Tibial nerve (tissue), 4 donors: ENCODE data around the gene RNF144B. TPM values are rescaled to one million over a fixed set of nuclear protein-coding genes. Genes with fewer than 3 reads are reported as not detected.

Source experiments
- DNase-seq, 2 donors: peaks; one replicate each; pipeline ENCODE4 v3.0.0-alpha.2; 2019; ENCODE audit warnings: low spot score in 2 of 2
- H3K27ac ChIP-seq, 4 donors: fragments of 200-600 bp; sonication (generic) in 3 of 4; one replicate each; pipeline ENCODE4 v1.5.1; 2017 to 2019; ENCODE audit warnings: mild to moderate bottlenecking in 1 of 4
- H3K27me3 ChIP-seq, 2 donors: fragments of 200-600 bp; sonication (generic) in 1 of 2; one replicate each; pipeline versions ENCODE4 v1.5.1 to v1.6.0; 2017 to 2019
- H3K36me3 ChIP-seq, 3 donors: fragments of 200-600 bp; sonication (generic); one replicate each; pipeline ENCODE4 v1.5.1; 2018 to 2019
- H3K4me1 ChIP-seq, 4 donors: fragments of 200-600 bp; sonication (generic) in 3 of 4; one replicate each; pipeline ENCODE4 v1.5.1; 2017 to 2019
- H3K4me3 ChIP-seq, 4 donors: fragments of 200-600 bp; sonication (generic) in 3 of 4; one replicate each; pipeline ENCODE4 v1.5.1; 2017 to 2019; ENCODE audit warnings: mild to moderate bottlenecking in 1 of 4, moderate library complexity in 1 of 4
- H3K9me3 ChIP-seq, 4 donors: fragments of 200-600 bp; sonication (generic) in 3 of 4; one replicate each; pipeline ENCODE4 v1.5.1; 2017 to 2019
- EP300 ChIP-seq, 2 donors: sonication (generic); formaldehyde crosslinking; IDR thresholded peaks; one replicate each; pipeline ENCODE4 v1.6.1; 2017; ENCODE audit warnings: antibody characterized with exemption in 2 of 2, mild to moderate bottlenecking in 1 of 2
- POLR2A ChIP-seq, 2 donors: fragments of 450-650 bp; IDR thresholded peaks; one replicate each; pipeline ENCODE4 v1.6.1; 2017; ENCODE audit warnings: antibody characterized with exemption in 2 of 2, mild to moderate bottlenecking in 2 of 2, moderate library complexity in 2 of 2
- WGBS, 2 donors: methylation state at CpG; one replicate each; pipeline ENCODE4 v1.1.5; 2018; 5-methylcytosine and 5-hydroxymethylcytosine counted together
- total RNA-seq, 4 donors: library from RNA; depleted of rRNA; stranded (reverse); fragments of >200 nt; gene quantifications; one replicate each; pipeline ENCODE4 v1.1.0, GENCODE V29; 2016
- TF ChIP-seq, protein P1 (sequence below), 5 experiments: fragments of 200-600 bp in 3 of 5; fragments of 450-650 bp in 2 of 5; sonication (generic) in 3 of 5; IDR thresholded peaks; one replicate each; pipeline ENCODE4 v1.5.1; 2016 to 2019; ENCODE audit warnings: antibody characterized with exemption in 5 of 5, mild to moderate bottlenecking in 3 of 5, moderate library complexity in 2 of 5

RNF144B gene
- total RNA-seq, 4 donors from 2014 or later, result 6.5 to 15.5 (median 13.6) TPM

GRCh38 chr6:18429655-18430297 lies 42.6 kb downstream of the RNF144B start:
- Histone ChIP-seq H3K4me3 (no peak overlapping the region), H3K4me1 (no peaks in the 10 kb centered on the region), H3K27me3 (no peaks in the 10 kb centered on the region), H3K36me3 (no peaks in the 10 kb centered on the region), H3K27ac (no peak overlapping the region), H3K9me3 (no peaks in the 10 kb centered on the region)
- DNase-seq, result no peak
- TF ChIP-seq, protein P1, sequence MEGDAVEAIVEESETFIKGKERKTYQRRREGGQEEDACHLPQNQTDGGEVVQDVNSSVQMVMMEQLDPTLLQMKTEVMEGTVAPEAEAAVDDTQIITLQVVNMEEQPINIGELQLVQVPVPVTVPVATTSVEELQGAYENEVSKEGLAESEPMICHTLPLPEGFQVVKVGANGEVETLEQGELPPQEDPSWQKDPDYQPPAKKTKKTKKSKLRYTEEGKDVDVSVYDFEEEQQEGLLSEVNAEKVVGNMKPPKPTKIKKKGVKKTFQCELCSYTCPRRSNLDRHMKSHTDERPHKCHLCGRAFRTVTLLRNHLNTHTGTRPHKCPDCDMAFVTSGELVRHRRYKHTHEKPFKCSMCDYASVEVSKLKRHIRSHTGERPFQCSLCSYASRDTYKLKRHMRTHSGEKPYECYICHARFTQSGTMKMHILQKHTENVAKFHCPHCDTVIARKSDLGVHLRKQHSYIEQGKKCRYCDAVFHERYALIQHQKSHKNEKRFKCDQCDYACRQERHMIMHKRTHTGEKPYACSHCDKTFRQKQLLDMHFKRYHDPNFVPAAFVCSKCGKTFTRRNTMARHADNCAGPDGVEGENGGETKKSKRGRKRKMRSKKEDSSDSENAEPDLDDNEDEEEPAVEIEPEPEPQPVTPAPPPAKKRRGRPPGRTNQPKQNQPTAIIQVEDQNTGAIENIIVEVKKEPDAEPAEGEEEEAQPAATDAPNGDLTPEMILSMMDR (IDR thresholded peaks at IDR 0.05), result no peak
- no peak for TF ChIP-seq POLR2A (IDR thresholded peaks at IDR 0.05)
- TF ChIP-seq EP300 (IDR thresholded peaks at IDR 0.05), result no peak
- WGBS, 2 donors, result 84 to 94% methylated on average over 4 of the region's 4 CpGs

DNA sequence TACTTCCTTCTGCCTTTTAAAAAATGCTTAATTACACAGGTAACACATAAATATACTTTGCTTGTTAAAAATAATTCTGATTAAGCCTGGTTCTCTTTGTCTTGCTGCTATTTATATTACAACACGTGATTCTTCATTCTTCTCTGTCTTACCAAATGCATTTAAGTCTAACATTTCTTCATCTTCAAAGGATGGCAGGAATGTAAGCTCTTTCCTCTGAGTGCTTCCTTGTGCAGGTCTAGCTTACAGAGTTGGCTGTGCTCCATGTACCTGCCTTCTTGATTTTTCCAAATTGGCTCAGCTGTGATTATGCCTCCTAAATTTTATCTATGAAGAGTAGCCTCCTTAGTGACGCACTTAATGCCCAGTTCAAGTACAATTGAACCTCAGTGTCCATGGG lies 44.4 kb downstream of the RNF144B start:
- no peak overlapping the region for H3K27ac ChIP-seq
- TF ChIP-seq, protein P1 (IDR thresholded peaks at IDR 0.05), result no peak
- TF ChIP-seq EP300 (IDR thresholded peaks at IDR 0.05) (no peak), POLR2A (IDR thresholded peaks at IDR 0.05) (no peak)
- H3K27me3 ChIP-seq, result no peaks in the 10 kb centered on the region
- H3K4me1 ChIP-seq, result no peaks in the 10 kb centered on the region
- H3K36me3 ChIP-seq, result no peaks in the 10 kb centered on the region
- no peaks in the 10 kb centered on the region for H3K9me3 ChIP-seq
- 87 to 88% methylated on average over 2 of the region's 2 CpGs for WGBS, 2 donors
- H3K4me3 ChIP-seq, result no peak overlapping the region
- DNase-seq, result no peak

GRCh38 chr6:18432180-18432579 lies 45.0 kb downstream of the RNF144B start:
- Histone ChIP-seq H3K4me1 (no peaks in the 10 kb centered on the region), H3K27me3 (no peaks in the 10 kb centered on the region), H3K27ac (no peak overlapping the region), H3K4me3 (no peak overlapping the region), H3K36me3 (no peaks in the 10 kb centered on the region), H3K9me3 (no peaks in the 10 kb centered on the region)
- no peak for TF ChIP-seq POLR2A (IDR thresholded peaks at IDR 0.05)
- TF ChIP-seq, protein P1 (IDR thresholded peaks at IDR 0.05), result no peak
- TF ChIP-seq EP300 (IDR thresholded peaks at IDR 0.05), result no peak
- 70 to 88% methylated on average over 3 of the region's 3 CpGs for WGBS, 2 donors
- no peak for DNase-seq

- no peak for DNase-seq
- H3K27me3 ChIP-seq, result no peaks in the 10 kb centered on the region
- no peaks in the 10 kb centered on the region for H3K36me3 ChIP-seq
- H3K4me3 ChIP-seq, result no peak overlapping the region
- H3K4me1 ChIP-seq, result no peaks in the 10 kb centered on the region
- TF ChIP-seq EP300 (IDR thresholded peaks at IDR 0.05) (no peak), POLR2A (IDR thresholded peaks at IDR 0.05) (no peak)
- TF ChIP-seq, protein P1 (IDR thresholded peaks at IDR 0.05), result no peak
- H3K9me3 ChIP-seq, result no peaks in the 10 kb centered on the region
- 92 to 98% methylated on average over 3 of the region's 3 CpGs for WGBS, 2 donors
- no peak overlapping the region for H3K27ac ChIP-seq
Measured at GRCh38 chr6:18432619-18433018, 45.5 kb downstream of the RNF144B start.

- Histone ChIP-seq H3K4me3 (no peak overlapping the region), H3K9me3 (no peaks in the 10 kb centered on the region), H3K36me3 (no peaks in the 10 kb centered on the region), H3K4me1 (no peaks in the 10 kb centered on the region), H3K27me3 (no peaks in the 10 kb centered on the region), H3K27ac (no peak overlapping the region)
- TF ChIP-seq POLR2A (IDR thresholded peaks at IDR 0.05) (no peak), EP300 (IDR thresholded peaks at IDR 0.05) (no peak)
- TF ChIP-seq, protein P1 (IDR thresholded peaks at IDR 0.05), result no peak
- no peak for DNase-seq
- 68 to 77% methylated on average over 2 of the region's 2 CpGs for WGBS, 2 donors
Measured at GRCh38 chr6:18433059-18433458, 45.9 kb downstream of the RNF144B start.
